Measurements from ENCODE around the gene PLEKHA8. TPM values are rescaled to one million over a fixed set of nuclear protein-coding genes. Genes with fewer than 3 reads are reported as not detected.
A peak's percentile ranks its signal among the peaks of the same experiment; 100 is the strongest.

The PLEKHA8 gene
- total RNA-seq, 1 donor from 2014 or later: 62.7 TPM

GRCh38 chr7:30154111-30154587, 125.9 kb downstream of the PLEKHA8 start:
- Mint-ChIP-seq H3K27me3 (ENCODE audit: insufficient read depth, low read depth) (peaks cover 3% of the 10 kb centered on the region), H3K36me3 (peaks cover 7% of the 10 kb centered on the region), H3K27ac (no peak overlapping the region), H3K4me3 (no peak overlapping the region), H3K9me3 (no peaks in the 10 kb centered on the region), H3K4me1 (peaks cover 22% of the 10 kb centered on the region)
- no peak overlapping the region for H3K4me2 ChIP-seq
- H3K36me3 ChIP-seq: no peaks in the 10 kb centered on the region
- H3F3A ChIP-seq (ENCODE audit: low read depth): no peaks in the 10 kb centered on the region
- H3K4me3 ChIP-seq: no peak overlapping the region
- peaks cover 4% of the 10 kb centered on the region for H4K20me1 ChIP-seq (ENCODE audit: low read depth)
- no peaks in the 10 kb centered on the region for H3K9me3 ChIP-seq (ENCODE audit: low read depth)
- H3K27me3 ChIP-seq: no peaks in the 10 kb centered on the region
- no peak overlapping the region for H3K9ac ChIP-seq
- TF ChIP-seq EZH2 (IDR thresholded peaks at IDR 0.05): no peak
- TF ChIP-seq, protein P1, sequence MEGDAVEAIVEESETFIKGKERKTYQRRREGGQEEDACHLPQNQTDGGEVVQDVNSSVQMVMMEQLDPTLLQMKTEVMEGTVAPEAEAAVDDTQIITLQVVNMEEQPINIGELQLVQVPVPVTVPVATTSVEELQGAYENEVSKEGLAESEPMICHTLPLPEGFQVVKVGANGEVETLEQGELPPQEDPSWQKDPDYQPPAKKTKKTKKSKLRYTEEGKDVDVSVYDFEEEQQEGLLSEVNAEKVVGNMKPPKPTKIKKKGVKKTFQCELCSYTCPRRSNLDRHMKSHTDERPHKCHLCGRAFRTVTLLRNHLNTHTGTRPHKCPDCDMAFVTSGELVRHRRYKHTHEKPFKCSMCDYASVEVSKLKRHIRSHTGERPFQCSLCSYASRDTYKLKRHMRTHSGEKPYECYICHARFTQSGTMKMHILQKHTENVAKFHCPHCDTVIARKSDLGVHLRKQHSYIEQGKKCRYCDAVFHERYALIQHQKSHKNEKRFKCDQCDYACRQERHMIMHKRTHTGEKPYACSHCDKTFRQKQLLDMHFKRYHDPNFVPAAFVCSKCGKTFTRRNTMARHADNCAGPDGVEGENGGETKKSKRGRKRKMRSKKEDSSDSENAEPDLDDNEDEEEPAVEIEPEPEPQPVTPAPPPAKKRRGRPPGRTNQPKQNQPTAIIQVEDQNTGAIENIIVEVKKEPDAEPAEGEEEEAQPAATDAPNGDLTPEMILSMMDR (IDR thresholded peaks at IDR 0.05): no peak
- TF ChIP-seq EZH2phosphoT487 (IDR thresholded peaks at IDR 0.05): no peak
- DNase-seq (ENCODE audit: low spot score): no peak
- H2AFZ ChIP-seq (replicated peaks): no peak overlapping the region
- H3K79me2 ChIP-seq (ENCODE audit: low read depth): no peaks in the 10 kb centered on the region
- H3K27ac ChIP-seq: no peak overlapping the region
- no peaks in the 10 kb centered on the region for H3K4me1 ChIP-seq

DNA sequence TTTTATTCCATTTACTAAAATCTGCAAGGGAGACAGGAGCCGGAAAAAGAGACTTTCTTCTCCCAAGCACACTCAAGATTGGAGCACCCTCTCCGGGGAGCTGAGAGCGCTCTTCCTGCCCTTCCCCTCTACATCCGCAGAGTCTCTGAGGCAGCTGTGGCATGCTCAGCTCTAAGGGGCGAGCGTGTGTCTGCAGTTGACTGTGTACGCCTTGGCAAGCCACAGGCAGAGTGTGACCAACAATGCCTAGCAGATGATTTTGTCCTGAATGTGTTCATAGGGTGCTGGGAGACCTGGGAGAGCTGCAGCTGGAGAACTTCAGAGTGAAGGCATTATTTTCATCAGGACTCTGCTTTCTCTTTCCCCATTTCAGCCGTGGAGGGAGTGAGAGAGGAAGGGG, 127.3 kb downstream of the PLEKHA8 start:
- Mint-ChIP-seq H3K27me3 (ENCODE audit: insufficient read depth, low read depth) (peaks cover 3% of the 10 kb centered on the region), H3K4me1 (peaks cover 34% of the 10 kb centered on the region), H3K27ac (no peak overlapping the region), H3K36me3 (peaks cover 5% of the 10 kb centered on the region), H3K4me3 (no peak overlapping the region), H3K9me3 (no peaks in the 10 kb centered on the region)
- peaks cover 4% of the 10 kb centered on the region for H4K20me1 ChIP-seq (ENCODE audit: low read depth)
- H3K27me3 ChIP-seq: no peaks in the 10 kb centered on the region
- no peaks in the 10 kb centered on the region for H3K36me3 ChIP-seq
- DNase-seq (ENCODE audit: low spot score): no peak
- H3K9me3 ChIP-seq (ENCODE audit: low read depth): no peaks in the 10 kb centered on the region
- no peak overlapping the region for H3K27ac ChIP-seq
- H3K4me2 ChIP-seq: no peak overlapping the region
- no peak overlapping the region for H3K4me3 ChIP-seq
- no peaks in the 10 kb centered on the region for H3F3A ChIP-seq (ENCODE audit: low read depth)
- no peak overlapping the region for H3K9ac ChIP-seq
- H3K79me2 ChIP-seq (ENCODE audit: low read depth): no peaks in the 10 kb centered on the region
- H2AFZ ChIP-seq (replicated peaks): no peak overlapping the region
- TF ChIP-seq, protein P1 (IDR thresholded peaks at IDR 0.05): no peak
- no peak for TF ChIP-seq EZH2phosphoT487 (IDR thresholded peaks at IDR 0.05)
- no peak for TF ChIP-seq EZH2 (IDR thresholded peaks at IDR 0.05)
- H3K4me1 ChIP-seq: no peaks in the 10 kb centered on the region

DNA sequence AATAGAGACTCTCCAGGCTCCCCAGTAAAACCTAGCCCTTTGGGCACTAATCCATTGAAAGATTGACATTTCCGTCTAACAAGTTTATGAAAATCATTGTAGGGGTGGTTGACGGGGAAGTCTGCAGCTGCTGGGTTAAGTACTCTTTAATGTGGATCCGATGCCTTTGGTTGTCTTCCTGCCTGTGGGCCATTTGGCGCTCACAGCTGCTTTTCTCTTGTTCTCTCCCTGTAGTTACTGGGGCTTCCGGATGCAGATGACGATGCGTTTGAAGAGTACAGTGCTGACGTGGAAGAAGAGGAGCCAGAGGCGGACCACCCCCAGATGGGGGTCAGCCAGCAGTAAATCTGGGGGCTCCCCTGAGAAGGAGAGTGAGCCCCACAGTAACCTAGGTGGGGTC, 129.0 kb downstream of the PLEKHA8 start:
- peaks cover 3% of the 10 kb centered on the region for H3K27me3 Mint-ChIP-seq (ENCODE audit: insufficient read depth, low read depth)
- peaks cover 12% of the 10 kb centered on the region for H3K4me1 ChIP-seq

More for the DNA sequence above, 129.0 kb downstream of the PLEKHA8 start:
- H3K4me2 ChIP-seq: no peak overlapping the region
- peaks cover 11% of the 10 kb centered on the region for H4K20me1 ChIP-seq (ENCODE audit: low read depth)
- peaks cover 7% of the 10 kb centered on the region for H3F3A ChIP-seq (ENCODE audit: low read depth)
- Mint-ChIP-seq H3K9me3 (no peaks in the 10 kb centered on the region), H3K4me1 (peaks cover 46% of the 10 kb centered on the region), H3K27ac (peak overlapping the region; percentile 62), H3K4me3 (no peak overlapping the region), H3K36me3 (peaks cover 1% of the 10 kb centered on the region)
- no peak overlapping the region for H3K9ac ChIP-seq
- H3K79me2 ChIP-seq (ENCODE audit: low read depth): no peaks in the 10 kb centered on the region
- H3K4me3 ChIP-seq: no peak overlapping the region
- TF ChIP-seq EZH2 (IDR thresholded peaks at IDR 0.05) (no peak), EZH2phosphoT487 (IDR thresholded peaks at IDR 0.05) (no peak)
- TF ChIP-seq, protein P1 (IDR thresholded peaks at IDR 0.05): no peak
- H2AFZ ChIP-seq (replicated peaks): no peak overlapping the region
- H3K36me3 ChIP-seq: no peaks in the 10 kb centered on the region
- no peak for DNase-seq (ENCODE audit: low spot score)
- no peaks in the 10 kb centered on the region for H3K27me3 ChIP-seq
- H3K9me3 ChIP-seq (ENCODE audit: low read depth): no peaks in the 10 kb centered on the region
- H3K27ac ChIP-seq: no peak overlapping the region
